B cell (primary cell): ENCODE measurements around the gene LRRN3.

Experiments
- EZH2 ChIP-seq: IDR thresholded peaks from 2 replicates; pipeline ENCODE4 v1.6.1; 2012; ENCODE audit warnings: borderline replicate concordance, low read depth, mild to moderate bottlenecking, moderate library complexity, low read length; ENCODE audit not compliant: insufficient read depth, poor library complexity, severe bottlenecking
- TF ChIP-seq, protein P1 (sequence below): fragments of 200-600 bp; IDR thresholded peaks from one replicate; pipeline ENCODE4 v1.8.0; 2022; ENCODE audit warnings: antibody characterized with exemption, mild to moderate bottlenecking

GRCh38 chr7:111115966-111116365, 25.0 kb downstream of the LRRN3 start:
- TF ChIP-seq, protein P1, sequence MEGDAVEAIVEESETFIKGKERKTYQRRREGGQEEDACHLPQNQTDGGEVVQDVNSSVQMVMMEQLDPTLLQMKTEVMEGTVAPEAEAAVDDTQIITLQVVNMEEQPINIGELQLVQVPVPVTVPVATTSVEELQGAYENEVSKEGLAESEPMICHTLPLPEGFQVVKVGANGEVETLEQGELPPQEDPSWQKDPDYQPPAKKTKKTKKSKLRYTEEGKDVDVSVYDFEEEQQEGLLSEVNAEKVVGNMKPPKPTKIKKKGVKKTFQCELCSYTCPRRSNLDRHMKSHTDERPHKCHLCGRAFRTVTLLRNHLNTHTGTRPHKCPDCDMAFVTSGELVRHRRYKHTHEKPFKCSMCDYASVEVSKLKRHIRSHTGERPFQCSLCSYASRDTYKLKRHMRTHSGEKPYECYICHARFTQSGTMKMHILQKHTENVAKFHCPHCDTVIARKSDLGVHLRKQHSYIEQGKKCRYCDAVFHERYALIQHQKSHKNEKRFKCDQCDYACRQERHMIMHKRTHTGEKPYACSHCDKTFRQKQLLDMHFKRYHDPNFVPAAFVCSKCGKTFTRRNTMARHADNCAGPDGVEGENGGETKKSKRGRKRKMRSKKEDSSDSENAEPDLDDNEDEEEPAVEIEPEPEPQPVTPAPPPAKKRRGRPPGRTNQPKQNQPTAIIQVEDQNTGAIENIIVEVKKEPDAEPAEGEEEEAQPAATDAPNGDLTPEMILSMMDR, result no peak
- no peak for TF ChIP-seq EZH2
